SK-N-MC (cell line): ENCODE measurements around the gene MRPL27.

Source experiments
- DNase-seq: peaks from one replicate; pipeline ENCODE4 v3.0.0-alpha.2; 2011; ENCODE audit warnings: low read depth, low spot score
- H3K27ac ChIP-seq: fragments of 200-600 bp; sonication (generic); 2 replicates; pipeline ENCODE4 v1.5.1; 2016; ENCODE audit warnings: mixed run types
- H3K36me3 ChIP-seq: fragments of 200-600 bp; sonication (generic); 2 replicates; pipeline ENCODE4 v1.6.1; 2017; ENCODE audit warnings: antibody characterized with exemption, low read length, mixed read lengths; ENCODE audit not compliant: insufficient read depth
- H3K4me3 ChIP-seq: fragments of 200-600 bp; sonication (generic); 2 replicates; pipeline ENCODE4 v1.5.1; 2016
- H3K9ac ChIP-seq: fragments of 200-600 bp; sonication (generic); 2 replicates; pipeline ENCODE4 v1.8.0; 2017; ENCODE audit warnings: mixed run types, mixed read lengths; ENCODE audit not compliant: insufficient read length
- H3K9me3 ChIP-seq: fragments of 200-600 bp; sonication (generic); 2 replicates; pipeline ENCODE4 v1.6.1; 2017; ENCODE audit warnings: low read depth, mild to moderate bottlenecking, antibody characterized with exemption, low read length, moderate library complexity, mixed read lengths
- EZH2 ChIP-seq: fragments of 200-600 bp; sonication (generic); IDR thresholded peaks from one replicate; pipeline ENCODE4 v1.6.1; 2017; ENCODE audit warnings: antibody characterized with exemption
- FOXP2 ChIP-seq: optimal IDR thresholded peaks from 2 replicates; pipeline ENCODE3; 2011; ENCODE audit warnings: mild to moderate bottlenecking, moderate library complexity; ENCODE audit not compliant: insufficient read depth; ENCODE audit errors: extremely low read length, control extremely low read depth
- POLR2AphosphoS5 ChIP-seq: IDR thresholded peaks from 2 replicates; pipeline ENCODE4 v1.6.1; 2012; ENCODE audit warnings: mild to moderate bottlenecking, low read depth, low read length, borderline replicate concordance

The MRPL27 gene

DNA sequence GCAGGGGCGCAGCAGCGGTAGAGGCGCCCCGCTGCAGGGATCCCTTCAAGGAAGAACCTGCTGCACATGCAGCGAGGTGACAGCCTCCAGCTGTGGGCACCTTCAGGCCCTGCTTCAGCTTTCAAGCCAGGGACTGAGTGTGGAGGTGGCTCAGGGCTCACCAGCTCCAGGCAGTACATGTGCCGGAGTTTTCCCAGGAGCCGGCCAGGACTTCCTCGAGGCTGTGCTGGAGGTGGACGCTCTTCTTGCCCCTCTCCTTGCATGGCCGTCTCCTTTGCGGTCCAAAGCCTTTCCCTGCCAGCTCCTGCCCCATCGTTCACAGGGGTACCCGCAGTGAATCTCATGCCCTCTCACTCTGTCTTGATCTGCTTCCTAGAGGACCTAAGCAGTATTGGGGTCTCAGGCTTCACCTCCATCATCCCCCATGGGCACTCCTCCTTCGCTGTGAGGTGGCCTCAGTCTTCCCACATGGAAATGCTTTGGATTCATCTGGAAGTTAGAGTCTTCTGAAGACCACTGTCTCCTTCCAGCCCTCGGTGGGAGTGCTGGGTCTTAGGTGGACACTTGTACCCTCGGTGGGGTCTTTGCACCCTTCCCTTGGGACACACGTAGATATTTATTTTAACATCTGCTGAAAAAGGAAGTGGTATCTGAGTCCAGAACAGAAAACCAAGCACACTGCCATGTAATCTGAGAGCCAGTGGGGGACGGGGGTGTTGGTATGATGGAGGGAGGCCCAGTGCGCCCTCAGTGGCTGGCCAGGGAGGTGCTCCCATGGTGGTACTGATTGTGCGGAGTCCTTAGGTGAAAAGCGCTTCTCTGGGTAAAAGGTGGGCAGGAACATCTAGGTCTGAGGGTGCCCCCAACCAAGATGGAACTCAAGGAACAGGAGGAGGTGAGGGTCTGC, 20.0 kb downstream of the MRPL27 start:
- no peak overlapping the region for H3K9ac ChIP-seq
- TF ChIP-seq EZH2 (no peak), POLR2AphosphoS5 (no peak), FOXP2 (no peak)
- no peak for DNase-seq
- H3K27ac ChIP-seq = no peak overlapping the region
- peaks cover 25% of the 10 kb centered on the region; the same call in 1 of the 2 replicates for H3K36me3 ChIP-seq
- H3K4me3 ChIP-seq = no peak overlapping the region
- no peaks in the 10 kb centered on the region for H3K9me3 ChIP-seq

- TF ChIP-seq FOXP2 = no peak
- no peak for TF ChIP-seq POLR2AphosphoS5
- TF ChIP-seq EZH2 = no peak
- no peaks in the 10 kb centered on the region for H3K9me3 ChIP-seq
- H3K27ac ChIP-seq = no peak overlapping the region
- peaks cover 22% of the 10 kb centered on the region; the same call in 1 of the 2 replicates for H3K36me3 ChIP-seq
- no peak overlapping the region for H3K4me3 ChIP-seq
- no peak for DNase-seq
- H3K9ac ChIP-seq = no peak overlapping the region
These were observed 20.8 kb downstream of the MRPL27 start for GRCh38 chr17:50352072-50352692.

- Histone ChIP-seq H3K9me3 (no peaks in the 10 kb centered on the region), H3K9ac (no peak overlapping the region), H3K36me3 (peaks cover 11% of the 10 kb centered on the region; the same call in 1 of the 2 replicates), H3K4me3 (no peak overlapping the region), H3K27ac (no peak overlapping the region)
- no peak for TF ChIP-seq POLR2AphosphoS5
- no peak for TF ChIP-seq EZH2
- no peak for TF ChIP-seq FOXP2
- DNase-seq = no peak
These were observed 22.3 kb downstream of the MRPL27 start for GRCh38 chr17:50350733-50351132.

DNA sequence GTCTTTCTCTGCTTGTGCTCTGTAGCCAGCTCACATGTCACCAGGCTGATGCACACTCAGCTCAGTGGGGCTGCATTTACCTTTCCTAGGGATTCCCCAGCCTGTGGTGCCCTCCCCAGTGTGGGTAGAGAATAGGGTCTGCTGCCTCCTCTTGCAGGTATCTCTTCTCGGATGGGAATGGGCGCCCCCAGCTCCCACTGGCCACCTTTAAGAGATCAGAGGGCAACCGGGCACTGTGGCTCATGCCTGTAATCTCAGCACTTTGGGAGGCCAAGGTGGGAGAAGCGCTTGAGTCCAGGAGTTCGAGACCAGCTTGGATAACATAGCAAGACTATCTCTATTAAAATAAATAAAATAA, 23.8 kb downstream of the MRPL27 start:
- H3K9me3 ChIP-seq = no peaks in the 10 kb centered on the region
- no peak for DNase-seq
- no peak overlapping the region for H3K9ac ChIP-seq
- H3K36me3 ChIP-seq = peaks cover 3% of the 10 kb centered on the region; the same call in 1 of the 2 replicates
- TF ChIP-seq FOXP2 = no peak
- no peak overlapping the region for H3K4me3 ChIP-seq
- H3K27ac ChIP-seq = no peak overlapping the region

GRCh38 chr17:50348522-50349242, 24.3 kb downstream of the MRPL27 start:
- TF ChIP-seq FOXP2 (no peak), EZH2 (no peak), POLR2AphosphoS5 (no peak)
- no peak overlapping the region for H3K9ac ChIP-seq
- no peak overlapping the region for H3K4me3 ChIP-seq
- DNase-seq = no peak
- no peak overlapping the region for H3K27ac ChIP-seq
- no peaks in the 10 kb centered on the region; the same call in 1 of the 2 replicates for H3K36me3 ChIP-seq
- no peaks in the 10 kb centered on the region for H3K9me3 ChIP-seq

GRCh38 chr17:50347894-50348291, 25.1 kb downstream of the MRPL27 start:
- Histone ChIP-seq H3K9me3 (no peaks in the 10 kb centered on the region), H3K4me3 (no peak overlapping the region), H3K27ac (no peak overlapping the region), H3K36me3 (no peaks in the 10 kb centered on the region), H3K9ac (no peak overlapping the region)
- DNase-seq = no peak
- TF ChIP-seq POLR2AphosphoS5 = no peak
- no peak for TF ChIP-seq EZH2
- TF ChIP-seq FOXP2 = no peak

DNA sequence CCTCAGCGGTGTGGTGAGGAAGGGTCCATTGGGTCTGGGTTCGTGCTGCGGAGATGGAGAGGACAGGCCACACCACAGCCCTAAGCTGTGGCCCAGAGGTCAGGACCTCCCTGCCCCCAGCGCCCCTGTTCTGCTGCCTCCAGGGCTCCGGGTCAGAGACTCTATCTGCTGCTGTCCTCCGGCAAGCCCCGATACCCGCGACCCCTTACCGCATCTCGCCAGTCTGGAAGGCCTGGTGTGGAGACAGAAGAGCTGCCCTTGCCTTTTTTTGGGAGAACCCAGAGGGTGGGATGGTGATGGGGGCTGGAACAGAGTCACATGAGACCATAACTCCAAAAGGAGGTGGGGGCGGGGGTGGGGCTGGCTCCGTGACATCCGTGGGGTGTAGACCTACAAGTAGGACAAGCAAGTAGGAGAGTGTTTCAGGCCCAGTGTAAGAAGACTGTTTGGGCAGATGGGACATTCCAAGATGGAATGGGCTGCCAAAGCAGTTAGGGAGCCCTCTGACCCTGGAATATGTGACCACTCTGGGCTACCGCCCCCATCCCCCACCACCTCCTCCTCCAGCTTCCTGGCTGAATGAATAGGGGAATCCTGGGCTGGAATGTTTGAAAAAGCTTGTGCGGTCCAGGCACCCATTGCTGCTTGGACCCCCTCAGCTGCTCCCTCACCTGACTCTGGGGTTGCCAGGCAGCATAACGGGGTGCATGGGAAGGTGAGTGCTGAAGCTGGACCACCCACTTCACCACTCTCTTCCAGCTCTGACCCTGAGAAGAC, 25.7 kb downstream of the MRPL27 start:
- TF ChIP-seq FOXP2 = no peak
- TF ChIP-seq POLR2AphosphoS5 = no peak
- TF ChIP-seq EZH2 = no peak
- H3K4me3 ChIP-seq = peak overlapping the region; percentile 94
- H3K9ac ChIP-seq = peak overlapping the region; percentile 85
- no peaks in the 10 kb centered on the region for H3K9me3 ChIP-seq
- no peaks in the 10 kb centered on the region for H3K36me3 ChIP-seq
- H3K27ac ChIP-seq = no peak overlapping the region
- DNase-seq = no peak
